Peyer's patch (tissue), 4 donors: ENCODE results near the gene IL34. TPM values are rescaled to one million over a fixed set of nuclear protein-coding genes. Genes with fewer than 3 reads are reported as not detected.

Experiments used
- DNase-seq, 3 donors: peaks; one replicate each; pipeline ENCODE4 v3.0.0-alpha.2; 2017 to 2019
- H3K27ac ChIP-seq, 4 donors: fragments of 200-600 bp; sonication (generic); one replicate each; pipeline ENCODE4 v1.5.1; 2016 to 2019
- H3K27me3 ChIP-seq, 2 donors: fragments of 200-600 bp; sonication (generic); one replicate each; pipeline ENCODE4 v1.5.1; 2019
- H3K36me3 ChIP-seq, 3 donors: fragments of 200-600 bp; sonication (generic); one replicate each; pipeline ENCODE4 v1.5.1; 2016 to 2019
- H3K4me1 ChIP-seq, 4 donors: fragments of 200-600 bp; sonication (generic); one replicate each; pipeline ENCODE4 v1.5.1; 2016 to 2019
- H3K4me3 ChIP-seq, 4 donors: fragments of 200-600 bp; sonication (generic); 1 replicate in 3 of 4; 2 replicates in 1 of 4; pipeline ENCODE4 v1.5.1; 2016 to 2019; ENCODE audit warnings: mild to moderate bottlenecking in 1 of 4
- H3K9me3 ChIP-seq, 4 donors: fragments of 200-600 bp; sonication (generic); one replicate each; pipeline ENCODE4 v1.5.1; 2016 to 2019; ENCODE audit warnings: mild to moderate bottlenecking in 1 of 4
- CTCF ChIP-seq, 6 experiments: fragments of 450-650 bp in 4 of 6; fragments of 200-600 bp in 2 of 6; sonication (generic) in 1 of 6; IDR thresholded peaks; one replicate each; pipeline ENCODE4 v1.5.1; 2017 to 2019; ENCODE audit warnings: antibody characterized with exemption in 6 of 6, mild to moderate bottlenecking in 3 of 6, moderate library complexity in 1 of 6
- POLR2A ChIP-seq, 2 donors: fragments of 450-650 bp; IDR thresholded peaks; one replicate each; pipeline ENCODE4 v1.5.1; 2017; ENCODE audit warnings: antibody characterized with exemption in 2 of 2, mild to moderate bottlenecking in 2 of 2, moderate library complexity in 2 of 2
- total RNA-seq, 4 donors: library from RNA; depleted of rRNA; stranded (reverse); fragments of >200 nt; gene quantifications; one replicate each; pipeline ENCODE4 v1.1.0, GENCODE V29; 2016

The IL34 gene
- total RNA-seq, 4 donors from 2014 or later = 1.6 to 23.1 (median 2.6) TPM

- TF ChIP-seq CTCF (IDR thresholded peaks at IDR 0.05) (no peak), POLR2A (IDR thresholded peaks at IDR 0.05) (no peak)
- H3K4me1 ChIP-seq = peaks cover 0 to 60% (median 2%) of the 10 kb centered on the region in 4 donors
- H3K27ac ChIP-seq = peak overlapping the region in 2 of 4 donors; percentile 17 to 93
- H3K36me3 ChIP-seq = peaks cover 0 to 4% (median 0%) of the 10 kb centered on the region in 3 donors
- no peak overlapping the region for H3K4me3 ChIP-seq
- H3K9me3 ChIP-seq = no peaks in the 10 kb centered on the region
- no peaks in the 10 kb centered on the region for H3K27me3 ChIP-seq
- DNase-seq = no peak
Measured at GRCh38 chr16:70696952-70697593, 50.7 kb downstream of the IL34 start.

GRCh38 chr16:70697594-70698170, 51.3 kb downstream of the IL34 start:
- peak overlapping the region in 2 of 4 donors; percentile 17 to 93 for H3K27ac ChIP-seq
- H3K4me1 ChIP-seq = peaks cover 0 to 59% (median 2%) of the 10 kb centered on the region in 4 donors
- no peak for DNase-seq
- no peak for TF ChIP-seq CTCF (IDR thresholded peaks at IDR 0.05)
- no peak for TF ChIP-seq POLR2A (IDR thresholded peaks at IDR 0.05)
- H3K4me3 ChIP-seq = no peak overlapping the region
- no peaks in the 10 kb centered on the region for H3K9me3 ChIP-seq
- peaks cover 0 to 4% (median 0%) of the 10 kb centered on the region in 3 donors for H3K36me3 ChIP-seq
- H3K27me3 ChIP-seq = no peaks in the 10 kb centered on the region

GRCh38 chr16:70698901-70699300, 52.5 kb downstream of the IL34 start:
- Histone ChIP-seq H3K27me3 (no peaks in the 10 kb centered on the region), H3K4me1 (peaks cover 0 to 59% (median 2%) of the 10 kb centered on the region in 4 donors), H3K36me3 (peaks cover 0 to 4% (median 0%) of the 10 kb centered on the region in 3 donors), H3K4me3 (no peak overlapping the region), H3K27ac (no peak overlapping the region), H3K9me3 (no peaks in the 10 kb centered on the region)
- no peak for DNase-seq
- TF ChIP-seq POLR2A (IDR thresholded peaks at IDR 0.05) = no peak
- TF ChIP-seq CTCF (IDR thresholded peaks at IDR 0.05) = no peak

- Histone ChIP-seq H3K9me3 (no peaks in the 10 kb centered on the region), H3K4me3 (no peak overlapping the region), H3K27ac (peak overlapping the region in 2 of 4 donors; percentile 9 to 87), H3K36me3 (peaks cover 0 to 4% (median 0%) of the 10 kb centered on the region in 3 donors), H3K4me1 (peaks cover 0 to 59% (median 0%) of the 10 kb centered on the region in 4 donors), H3K27me3 (no peaks in the 10 kb centered on the region)
- DNase-seq = no peak
- no peak for TF ChIP-seq POLR2A (IDR thresholded peaks at IDR 0.05)
- TF ChIP-seq CTCF (IDR thresholded peaks at IDR 0.05) = no peak
Measured at GRCh38 chr16:70699696-70700095, 53.3 kb downstream of the IL34 start.

GRCh38 chr16:70700101-70701020, 54.0 kb downstream of the IL34 start:
- H3K27me3 ChIP-seq = no peaks in the 10 kb centered on the region
- DNase-seq = no peak
- peaks cover 0 to 63% (median 0%) of the 10 kb centered on the region in 4 donors for H3K4me1 ChIP-seq
- peaks cover 0 to 4% (median 0%) of the 10 kb centered on the region in 3 donors for H3K36me3 ChIP-seq
- H3K9me3 ChIP-seq = no peaks in the 10 kb centered on the region
- peak overlapping the region in 2 of 4 donors; percentile 9 to 87 for H3K27ac ChIP-seq
- no peak overlapping the region for H3K4me3 ChIP-seq
- TF ChIP-seq CTCF (IDR thresholded peaks at IDR 0.05) (no peak), POLR2A (IDR thresholded peaks at IDR 0.05) (no peak)
